ENCODE results near the gene MPDU1. TPM values are rescaled to one million over a fixed set of nuclear protein-coding genes. Genes with fewer than 3 reads are reported as not detected.
"Not testable (repeated sequence)": the region's sequence is repeated elsewhere in the genome, so short reads cannot be mapped to it uniquely, and the experiment has no call there.

MPDU1 gene
- total RNA-seq, 4 donors from 2014 or later: 26.0 to 50.4 (median 31.5) TPM

GRCh38 chr17:7591596-7591995 lies 7.9 kb downstream of the MPDU1 start:
- H3K36me3 ChIP-seq: peaks cover 55 to 74% (median 70%) of the 10 kb centered on the region in 4 donors
- H3K4me1 ChIP-seq: peaks cover 23 to 40% (median 37%) of the 10 kb centered on the region in 4 donors
- intact Hi-C loops (cut with DNase I): no loop called here
- no peak for TF ChIP-seq CTCF (IDR thresholded peaks at IDR 0.05)
- no peak for TF ChIP-seq POLR2A (IDR thresholded peaks at IDR 0.05; ENCODE audit: low read depth)
- no peak for TF ChIP-seq POLR2AphosphoS5 (IDR thresholded peaks at IDR 0.05)
- TF ChIP-seq EP300 (IDR thresholded peaks at IDR 0.05): no peak
- no peaks in the 10 kb centered on the region for H3K27me3 ChIP-seq
- H3K27ac ChIP-seq (replicated peaks in 1 of 4): no peak overlapping the region
- no peak for DNase-seq (ENCODE audit: extremely low spot score)
- no peaks in the 10 kb centered on the region for H3K9me3 ChIP-seq
- 89% methylated on average over 5 of the region's 5 CpGs for WGBS
- H3K4me3 ChIP-seq: no peak overlapping the region

- Histone ChIP-seq H3K27ac (replicated peaks in 1 of 4) (no peak overlapping the region), H3K4me3 (no peak overlapping the region), H3K27me3 (no peaks in the 10 kb centered on the region), H3K9me3 (no peaks in the 10 kb centered on the region), H3K4me1 (peaks cover 23 to 30% (median 27%) of the 10 kb centered on the region in 4 donors), H3K36me3 (peaks cover 60 to 74% (median 72%) of the 10 kb centered on the region in 4 donors)
- TF ChIP-seq EP300 (IDR thresholded peaks at IDR 0.05) (no peak), POLR2A (IDR thresholded peaks at IDR 0.05; ENCODE audit: low read depth) (no peak), POLR2AphosphoS5 (IDR thresholded peaks at IDR 0.05) (no peak), CTCF (IDR thresholded peaks at IDR 0.05) (no peak)
- DNase-seq (ENCODE audit: extremely low spot score): no peak
- intact Hi-C loops (cut with DNase I): no loop called here
- WGBS: 95% methylated on average over 19 of the region's 23 CpGs
Observed at GRCh38 chr17:7592422-7593021, 8.9 kb downstream of the MPDU1 start.

GRCh38 chr17:7593296-7593695 lies 9.6 kb downstream of the MPDU1 start:
- Histone ChIP-seq H3K4me3 (no peak overlapping the region), H3K4me1 (peaks cover 15 to 23% (median 20%) of the 10 kb centered on the region in 4 donors), H3K9me3 (no peaks in the 10 kb centered on the region), H3K27me3 (no peaks in the 10 kb centered on the region), H3K27ac (replicated peaks in 1 of 4) (no peak overlapping the region), H3K36me3 (peaks cover 65 to 76% (median 72%) of the 10 kb centered on the region in 4 donors)
- no peak for DNase-seq (ENCODE audit: extremely low spot score)
- TF ChIP-seq POLR2A (IDR thresholded peaks at IDR 0.05; ENCODE audit: low read depth) (no peak), CTCF (IDR thresholded peaks at IDR 0.05) (no peak), POLR2AphosphoS5 (IDR thresholded peaks at IDR 0.05) (no peak)
- 74% methylated on average over 11 of the region's 12 CpGs for WGBS
- intact Hi-C loops (cut with DNase I): no loop called here

GRCh38 chr17:7597561-7597960 lies 13.9 kb downstream of the MPDU1 start:
- H3K27ac ChIP-seq (replicated peaks in 1 of 4); H3K4me1 ChIP-seq; H3K4me3 ChIP-seq; intact Hi-C loops (cut with DNase I); H3K27me3 ChIP-seq; H3K9me3 ChIP-seq; DNase-seq (ENCODE audit: extremely low spot score): not testable (repeated sequence)
- 87% methylated on average over 5 of the region's 5 CpGs for WGBS
- H3K36me3 ChIP-seq: peaks cover 91 to 98% (median 98%) of the 10 kb centered on the region in 4 donors

DNA sequence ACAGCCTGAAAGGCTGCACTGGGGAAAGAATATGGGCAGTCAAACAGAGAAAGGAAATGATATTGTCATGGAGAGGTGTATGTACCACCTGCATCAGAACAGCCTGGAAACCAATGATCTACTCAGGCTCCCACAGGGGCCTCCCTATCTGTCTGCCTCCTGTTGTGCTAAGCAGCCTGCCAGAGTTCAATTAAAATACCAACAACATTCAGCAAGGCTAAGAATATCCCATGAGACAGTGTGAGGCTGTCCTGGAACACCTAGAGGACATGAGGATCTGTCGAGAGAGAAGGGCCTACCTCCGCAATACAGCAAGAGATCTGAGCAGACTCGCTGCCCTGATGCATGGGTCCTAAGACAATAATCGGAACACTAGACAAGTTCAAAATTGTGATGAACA lies 22.6 kb downstream of the MPDU1 start:
- TF ChIP-seq POLR2A (IDR thresholded peaks at IDR 0.05; ENCODE audit: low read depth) (no peak), CTCF (IDR thresholded peaks at IDR 0.05) (no peak), EP300 (IDR thresholded peaks at IDR 0.05) (no peak), POLR2AphosphoS5 (IDR thresholded peaks at IDR 0.05) (no peak)
- intact Hi-C loops (cut with DNase I): no loop called here
- H3K27ac ChIP-seq (replicated peaks in 1 of 4): no peak overlapping the region
- no peak overlapping the region for H3K4me3 ChIP-seq
- WGBS: 94% methylated on average over 4 of the region's 4 CpGs
- DNase-seq (ENCODE audit: extremely low spot score): no peak
- H3K9me3 ChIP-seq: no peaks in the 10 kb centered on the region
- no peaks in the 10 kb centered on the region for H3K27me3 ChIP-seq
- H3K4me1 ChIP-seq: peaks cover 12 to 23% (median 22%) of the 10 kb centered on the region in 4 donors
- H3K36me3 ChIP-seq: peaks cover 42 to 66% (median 49%) of the 10 kb centered on the region in 4 donors

Data from esophagus muscularis mucosa (tissue), 4 donors.